Measurements from ENCODE around the gene CFAP299. TPM values are rescaled to one million over a fixed set of nuclear protein-coding genes. Genes with fewer than 3 reads are reported as not detected.

The CFAP299 gene
- polyA plus RNA-seq, 2 of the 4 experiments (the other 2 are of a cell fraction) = not detected

DNA sequence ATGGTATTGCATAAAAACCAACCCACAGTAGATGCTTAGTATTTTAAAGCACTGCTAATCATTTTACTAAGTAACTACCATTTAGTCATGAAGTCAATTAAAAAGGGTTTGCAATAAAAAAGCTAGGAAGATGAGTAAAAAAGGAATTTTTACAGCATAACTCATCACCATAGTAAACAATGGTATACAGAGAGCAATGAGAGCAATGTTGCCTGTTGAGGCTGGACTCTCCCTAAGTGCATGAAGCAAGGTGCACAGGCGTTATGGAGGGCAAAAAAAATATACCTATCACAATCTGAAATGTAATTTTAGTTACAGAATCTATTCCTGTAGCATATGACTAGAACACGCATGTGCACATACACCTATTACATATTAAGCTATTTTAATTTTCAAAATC lies 565.4 kb downstream of the CFAP299 start:
- CTCF ChIA-PET = no interaction called here
- DNase-seq (ENCODE audit: low read depth in 1 of 2, low spot score in 1 of 2) (no peak), ATAC-seq (no peak), FAIRE-seq (no peak)
- Histone ChIP-seq H3K27ac (no peak overlapping the region), H3K4me1 (no peaks in the 10 kb centered on the region), H3K9me3 (no peaks in the 10 kb centered on the region), H3K4me3 (no peak overlapping the region), H3K4me2 (no peak overlapping the region)
- POLR2A ChIA-PET = no interaction called here
- 18% methylated on average over 2 of the region's 2 CpGs for WGBS (ENCODE audit: missing lambda C conversion rate)
- TF ChIP-seq MAFK (IDR thresholded peaks at IDR 0.05; ENCODE audit: partially characterized antibody) = no peak
- TF ChIP-seq, protein P1, sequence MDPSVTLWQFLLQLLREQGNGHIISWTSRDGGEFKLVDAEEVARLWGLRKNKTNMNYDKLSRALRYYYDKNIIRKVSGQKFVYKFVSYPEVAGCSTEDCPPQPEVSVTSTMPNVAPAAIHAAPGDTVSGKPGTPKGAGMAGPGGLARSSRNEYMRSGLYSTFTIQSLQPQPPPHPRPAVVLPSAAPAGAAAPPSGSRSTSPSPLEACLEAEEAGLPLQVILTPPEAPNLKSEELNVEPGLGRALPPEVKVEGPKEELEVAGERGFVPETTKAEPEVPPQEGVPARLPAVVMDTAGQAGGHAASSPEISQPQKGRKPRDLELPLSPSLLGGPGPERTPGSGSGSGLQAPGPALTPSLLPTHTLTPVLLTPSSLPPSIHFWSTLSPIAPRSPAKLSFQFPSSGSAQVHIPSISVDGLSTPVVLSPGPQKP (IDR thresholded peaks at IDR 0.05; ENCODE audit: low read depth, low read length) = no peak
- no peak for TF ChIP-seq EP300 (IDR thresholded peaks at IDR 0.05)
- TF ChIP-seq, protein P2, sequence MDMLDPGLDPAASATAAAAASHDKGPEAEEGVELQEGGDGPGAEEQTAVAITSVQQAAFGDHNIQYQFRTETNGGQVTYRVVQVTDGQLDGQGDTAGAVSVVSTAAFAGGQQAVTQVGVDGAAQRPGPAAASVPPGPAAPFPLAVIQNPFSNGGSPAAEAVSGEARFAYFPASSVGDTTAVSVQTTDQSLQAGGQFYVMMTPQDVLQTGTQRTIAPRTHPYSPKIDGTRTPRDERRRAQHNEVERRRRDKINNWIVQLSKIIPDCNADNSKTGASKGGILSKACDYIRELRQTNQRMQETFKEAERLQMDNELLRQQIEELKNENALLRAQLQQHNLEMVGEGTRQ (IDR thresholded peaks at IDR 0.05) = no peak

DNA sequence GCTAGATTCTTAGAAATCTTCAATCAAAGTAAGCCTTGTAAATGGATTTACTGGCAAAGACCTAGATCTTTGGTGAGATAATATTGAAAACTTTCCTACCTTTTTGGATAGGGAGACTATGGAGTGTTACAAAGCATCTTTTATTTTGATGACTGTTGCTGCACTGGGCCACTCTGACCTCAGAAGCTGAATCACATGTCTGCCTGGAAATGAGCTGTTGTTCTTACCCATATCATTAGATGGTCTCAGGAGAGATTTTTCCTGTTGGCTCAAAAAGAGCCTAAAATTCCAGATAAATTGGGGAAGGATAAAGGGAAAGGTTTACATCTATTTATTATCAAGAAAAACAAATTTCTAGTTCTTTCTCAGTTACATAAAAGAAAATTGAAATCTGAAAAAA lies 567.5 kb downstream of the CFAP299 start:
- POLR2A ChIA-PET = no interaction called here

DNA sequence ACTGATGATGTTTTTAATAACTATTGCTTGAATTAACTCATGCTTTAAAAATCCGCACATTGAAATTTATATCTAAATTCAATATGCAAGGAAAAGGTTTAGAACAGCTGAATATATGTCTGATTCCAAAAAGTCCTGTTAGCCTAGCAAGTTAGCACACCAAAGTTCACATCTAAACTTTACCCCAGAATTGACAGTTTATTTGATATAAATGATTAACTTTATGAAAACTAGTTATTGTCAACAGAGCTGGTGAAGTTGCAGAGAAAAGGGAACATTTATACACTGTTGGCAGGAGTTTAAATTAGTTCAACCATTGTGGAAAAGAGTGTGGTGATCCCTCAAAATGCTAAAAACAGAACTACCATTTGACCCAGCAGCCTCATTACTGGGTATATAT lies 574.4 kb downstream of the CFAP299 start:
- ChIA-PET POLR2A (no interaction called here), CTCF (no interaction called here)
- ATAC-seq (no peak), FAIRE-seq (no peak), DNase-seq (ENCODE audit: low read depth in 1 of 2, low spot score in 1 of 2) (no peak)
- Histone ChIP-seq H3K4me2 (no peak overlapping the region), H3K9me3 (no peaks in the 10 kb centered on the region), H3K27ac (no peak overlapping the region), H3K4me3 (no peak overlapping the region), H3K4me1 (no peaks in the 10 kb centered on the region)
- 72% methylated on average over 1 of the region's 1 CpG for WGBS (ENCODE audit: missing lambda C conversion rate)
- TF ChIP-seq NR3C1 (IDR thresholded peaks at IDR 0.05) (no peak), CEBPB (IDR thresholded peaks at IDR 0.05) (no peak), HDAC2 (IDR thresholded peaks at IDR 0.05) (no peak), KDM1A (IDR thresholded peaks at IDR 0.05; ENCODE audit: low read depth) (no peak), POLR2AphosphoS2 (conservative IDR thresholded peaks at IDR 0.05; ENCODE audit: low read length) (no peak), POLR2A (IDR thresholded peaks at IDR 0.05; ENCODE audit: low read length) (no peak), FOSB (CRISPR knock-in tag; IDR thresholded peaks at IDR 0.05) (no peak), TP53 (CRISPR knock-in tag; IDR thresholded peaks at IDR 0.05) (no peak), EHMT2 (IDR thresholded peaks at IDR 0.05; ENCODE audit: low read depth) (no peak)
- TF ChIP-seq, protein P3, sequence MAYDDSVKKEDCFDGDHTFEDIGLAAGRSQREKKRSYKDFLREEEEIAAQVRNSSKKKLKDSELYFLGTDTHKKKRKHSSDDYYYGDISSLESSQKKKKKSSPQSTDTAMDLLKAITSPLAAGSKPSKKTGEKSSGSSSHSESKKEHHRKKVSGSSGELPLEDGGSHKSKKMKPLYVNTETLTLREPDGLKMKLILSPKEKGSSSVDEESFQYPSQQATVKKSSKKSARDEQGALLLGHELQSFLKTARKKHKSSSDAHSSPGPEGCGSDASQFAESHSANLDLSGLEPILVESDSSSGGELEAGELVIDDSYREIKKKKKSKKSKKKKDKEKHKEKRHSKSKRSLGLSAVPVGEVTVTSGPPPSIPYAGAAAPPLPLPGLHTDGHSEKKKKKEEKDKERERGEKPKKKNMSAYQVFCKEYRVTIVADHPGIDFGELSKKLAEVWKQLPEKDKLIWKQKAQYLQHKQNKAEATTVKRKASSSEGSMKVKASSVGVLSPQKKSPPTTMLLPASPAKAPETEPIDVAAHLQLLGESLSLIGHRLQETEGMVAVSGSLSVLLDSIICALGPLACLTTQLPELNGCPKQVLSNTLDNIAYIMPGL (CRISPR knock-in tag; IDR thresholded peaks at IDR 0.05; ENCODE audit: borderline replicate concordance) = no peak
- TF ChIP-seq, protein P4, sequence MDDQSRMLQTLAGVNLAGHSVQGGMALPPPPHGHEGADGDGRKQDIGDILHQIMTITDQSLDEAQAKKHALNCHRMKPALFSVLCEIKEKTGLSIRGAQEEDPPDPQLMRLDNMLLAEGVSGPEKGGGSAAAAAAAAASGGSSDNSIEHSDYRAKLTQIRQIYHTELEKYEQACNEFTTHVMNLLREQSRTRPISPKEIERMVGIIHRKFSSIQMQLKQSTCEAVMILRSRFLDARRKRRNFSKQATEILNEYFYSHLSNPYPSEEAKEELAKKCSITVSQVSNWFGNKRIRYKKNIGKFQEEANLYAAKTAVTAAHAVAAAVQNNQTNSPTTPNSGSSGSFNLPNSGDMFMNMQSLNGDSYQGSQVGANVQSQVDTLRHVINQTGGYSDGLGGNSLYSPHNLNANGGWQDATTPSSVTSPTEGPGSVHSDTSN (IDR thresholded peaks at IDR 0.05) = no peak

More for the DNA sequence above, 567.5 kb downstream of the CFAP299 start:
- ATAC-seq (no peak), DNase-seq (ENCODE audit: low read depth in 1 of 2, low spot score in 1 of 2) (no peak), FAIRE-seq (no peak)
- Histone ChIP-seq H3K4me3 (no peak overlapping the region), H3K4me1 (no peaks in the 10 kb centered on the region), H3K9me3 (no peaks in the 10 kb centered on the region), H3K4me2 (no peak overlapping the region), H3K27ac (no peak overlapping the region)
- TF ChIP-seq ZSCAN20 (CRISPR knock-in tag; IDR thresholded peaks at IDR 0.05) = no peak
- TF ChIP-seq HOXB5 (CRISPR knock-in tag; IDR thresholded peaks at IDR 0.05) = no peak
- no peak for TF ChIP-seq EP300 (IDR thresholded peaks at IDR 0.05)
- TF ChIP-seq HOXB13 (CRISPR knock-in tag; IDR thresholded peaks at IDR 0.05; ENCODE audit: low read depth) = no peak
- no peak for TF ChIP-seq CHD4 (IDR thresholded peaks at IDR 0.05; ENCODE audit: borderline replicate concordance)
- TF ChIP-seq, protein P3 (CRISPR knock-in tag; IDR thresholded peaks at IDR 0.05; ENCODE audit: borderline replicate concordance) = no peak
- TF ChIP-seq FOXS1 (CRISPR knock-in tag; IDR thresholded peaks at IDR 0.05) = no peak
- TF ChIP-seq EHF (CRISPR knock-in tag; IDR thresholded peaks at IDR 0.05) = no peak
- TF ChIP-seq ZNF302 (CRISPR knock-in tag; IDR thresholded peaks at IDR 0.05) = no peak
- CTCF ChIA-PET = no interaction called here

Data from A549 (cell line).